ENCODE results near the gene JADE1. TPM values are rescaled to one million over a fixed set of nuclear protein-coding genes. Genes with fewer than 3 reads are reported as not detected.

Gene JADE1
- total and polyA plus RNA-seq, 9 of the 15 experiments (the other 6 are each of a cell fraction or from before 2014, with no cell fraction given) = 8.3 to 37.9 (median 24.4) TPM

GRCh38 chr4:128820671-128821070, 11.2 kb downstream of the JADE1 start:
- WGBS (ENCODE audit: insufficient coverage, low coverage, missing lambda C conversion rate) = 68% methylated on average over 3 of the region's 3 CpGs
- Histone ChIP-seq H3K79me2 (ENCODE audit: control insufficient read depth, insufficient read depth, low read length) (peaks cover 97% of the 10 kb centered on the region), H3K4me3 (no peak overlapping the region), H3K27ac (ENCODE audit: extremely low read depth, low read depth, low read length) (no peak overlapping the region), H3K9ac (ENCODE audit: insufficient read depth in 1 of 2, low read depth in 2 of 2, low read length in 2 of 2) (no peak overlapping the region), H3K9me3 (replicated peaks; ENCODE audit: control insufficient read depth, insufficient read depth, low read depth, low read length) (no peaks in the 10 kb centered on the region), H3K27me3 (ENCODE audit: control insufficient read depth in 2 of 2, insufficient read depth in 2 of 2, low read length in 2 of 2) (no peaks in the 10 kb centered on the region), H3K9me1 (ENCODE audit: control insufficient read depth, insufficient read depth, low read length) (peaks cover 7% of the 10 kb centered on the region), H4K20me1 (replicated peaks; ENCODE audit: control insufficient read depth, insufficient read depth, low read length) (peaks cover 26% of the 10 kb centered on the region), H3K4me2 (ENCODE audit: insufficient read depth, low read length) (no peak overlapping the region), H3K36me3 (ENCODE audit: control insufficient read depth, insufficient read depth, low read length) (peaks cover 42% of the 10 kb centered on the region), H2AFZ (ENCODE audit: low read depth, low read length) (no peak overlapping the region), H3K4me1 (replicated peaks in 1 of 2; ENCODE audit: control insufficient read depth in 2 of 2, insufficient read depth in 2 of 2, low read length in 2 of 2) (peaks cover 14 to 41% of the 10 kb centered on the region in 2 experiments; a peak in 4 of 5 replicates)
- FAIRE-seq (no peak), ATAC-seq (no peak), DNase-seq (ENCODE audit: extremely low read depth in 1 of 4, low spot score in 3 of 4) (no peak)
- POLR2A ChIA-PET = interaction anchor here (2.6 kb wide), 1 partner anchor 10 kb away, joined by 9 read pairs; no protein-coding TSS in a partner anchor
- BruUV-seq (replicated peaks) = no TSS peak
- intact Hi-C loops (cut with micrococcal nuclease) (no loop called here), in situ Hi-C loops (cut with MboI) (no loop called here)
- CTCF ChIA-PET (ENCODE audit: low intra/inter-chr PET ratio) = no interaction called here
- TF ChIP-seq, protein P1, sequence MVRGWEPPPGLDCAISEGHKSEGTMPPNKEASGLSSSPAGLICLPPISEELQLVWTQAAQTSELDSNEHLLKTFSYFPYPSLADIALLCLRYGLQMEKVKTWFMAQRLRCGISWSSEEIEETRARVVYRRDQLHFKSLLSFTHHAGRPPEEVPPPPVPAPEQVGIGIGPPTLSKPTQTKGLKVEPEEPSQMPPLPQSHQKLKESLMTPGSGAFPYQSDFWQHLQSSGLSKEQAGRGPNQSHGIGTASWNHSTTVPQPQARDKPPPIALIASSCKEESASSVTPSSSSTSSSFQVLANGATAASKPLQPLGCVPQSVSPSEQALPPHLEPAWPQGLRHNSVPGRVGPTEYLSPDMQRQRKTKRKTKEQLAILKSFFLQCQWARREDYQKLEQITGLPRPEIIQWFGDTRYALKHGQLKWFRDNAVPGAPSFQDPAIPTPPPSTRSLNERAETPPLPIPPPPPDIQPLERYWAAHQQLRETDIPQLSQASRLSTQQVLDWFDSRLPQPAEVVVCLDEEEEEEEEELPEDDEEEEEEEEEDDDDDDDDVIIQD (CRISPR knock-in tag; IDR thresholded peaks at IDR 0.05) = no peak
- TF ChIP-seq HNRNPUL1 (IDR thresholded peaks at IDR 0.05; ENCODE audit: low read length) (no peak), ZNF23 (CRISPR knock-in tag; IDR thresholded peaks at IDR 0.05) (no peak), COPS2 (conservative IDR thresholded peaks at IDR 0.05) (no peak), ZNF609 (CRISPR knock-in tag; IDR thresholded peaks at IDR 0.05; ENCODE audit: borderline replicate concordance) (no peak), FOS (IDR thresholded peaks at IDR 0.05; ENCODE audit: extremely low read depth, insufficient read length) (no peak), ZBTB11 (CRISPR knock-in tag; IDR thresholded peaks at IDR 0.05) (no peak), U2AF2 (optimal IDR thresholded peaks at IDR 0.05; ENCODE audit: low read depth, low read length) (no peak), HNRNPH1 (optimal IDR thresholded peaks at IDR 0.05; ENCODE audit: low read depth, low read length) (no peak), MXD1 (CRISPR knock-in tag; IDR thresholded peaks at IDR 0.05; ENCODE audit: borderline replicate concordance, poor library complexity, severe bottlenecking) (no peak), SAFB (IDR thresholded peaks at IDR 0.05; ENCODE audit: borderline replicate concordance, low read depth, low read length) (no peak)

All from K562 (cell line).